Measurements from ENCODE around the gene KCNK3.

DNA sequence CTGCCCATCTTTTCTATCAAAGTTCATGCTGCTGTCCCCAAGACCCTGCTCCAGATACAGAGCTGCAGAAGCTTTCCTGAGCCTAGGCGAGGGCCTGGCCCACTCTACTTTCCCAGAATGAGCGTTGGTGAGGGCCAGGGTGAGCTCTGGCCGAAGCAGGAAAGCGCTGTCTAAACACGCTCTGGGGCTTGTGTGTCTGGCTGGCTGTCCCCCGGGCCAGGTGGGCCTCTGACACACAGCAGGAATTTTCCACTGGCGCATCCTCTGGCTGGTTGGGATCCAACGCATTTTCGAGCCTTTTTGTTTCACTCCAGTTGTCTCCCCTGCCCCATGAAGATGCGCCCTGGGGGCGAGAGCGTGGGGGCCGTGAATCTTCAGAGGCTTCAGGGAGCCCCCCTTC lies 17.8 kb upstream of the KCNK3 start:
- TF ChIP-seq, protein P1, sequence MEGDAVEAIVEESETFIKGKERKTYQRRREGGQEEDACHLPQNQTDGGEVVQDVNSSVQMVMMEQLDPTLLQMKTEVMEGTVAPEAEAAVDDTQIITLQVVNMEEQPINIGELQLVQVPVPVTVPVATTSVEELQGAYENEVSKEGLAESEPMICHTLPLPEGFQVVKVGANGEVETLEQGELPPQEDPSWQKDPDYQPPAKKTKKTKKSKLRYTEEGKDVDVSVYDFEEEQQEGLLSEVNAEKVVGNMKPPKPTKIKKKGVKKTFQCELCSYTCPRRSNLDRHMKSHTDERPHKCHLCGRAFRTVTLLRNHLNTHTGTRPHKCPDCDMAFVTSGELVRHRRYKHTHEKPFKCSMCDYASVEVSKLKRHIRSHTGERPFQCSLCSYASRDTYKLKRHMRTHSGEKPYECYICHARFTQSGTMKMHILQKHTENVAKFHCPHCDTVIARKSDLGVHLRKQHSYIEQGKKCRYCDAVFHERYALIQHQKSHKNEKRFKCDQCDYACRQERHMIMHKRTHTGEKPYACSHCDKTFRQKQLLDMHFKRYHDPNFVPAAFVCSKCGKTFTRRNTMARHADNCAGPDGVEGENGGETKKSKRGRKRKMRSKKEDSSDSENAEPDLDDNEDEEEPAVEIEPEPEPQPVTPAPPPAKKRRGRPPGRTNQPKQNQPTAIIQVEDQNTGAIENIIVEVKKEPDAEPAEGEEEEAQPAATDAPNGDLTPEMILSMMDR (IDR thresholded peaks at IDR 0.05), result no peak
- no peak for TF ChIP-seq ZFX (IDR thresholded peaks at IDR 0.05; ENCODE audit: borderline replicate concordance)
